ENCODE measurements around the gene PDILT.
"Not testable (repeated sequence)": the region's sequence is repeated elsewhere in the genome, so short reads cannot be mapped to it uniquely, and the experiment has no call there.

PDILT gene

GRCh38 chr16:20430948-20431347 lies 26.4 kb upstream of the PDILT start:
- no peak for TF ChIP-seq SPI1 (IDR thresholded peaks at IDR 0.05; ENCODE audit: borderline replicate concordance, low read depth)
- no peak for TF ChIP-seq CTCF (IDR thresholded peaks at IDR 0.05; ENCODE audit: insufficient read depth, low read length)
- TF ChIP-seq, protein P1, sequence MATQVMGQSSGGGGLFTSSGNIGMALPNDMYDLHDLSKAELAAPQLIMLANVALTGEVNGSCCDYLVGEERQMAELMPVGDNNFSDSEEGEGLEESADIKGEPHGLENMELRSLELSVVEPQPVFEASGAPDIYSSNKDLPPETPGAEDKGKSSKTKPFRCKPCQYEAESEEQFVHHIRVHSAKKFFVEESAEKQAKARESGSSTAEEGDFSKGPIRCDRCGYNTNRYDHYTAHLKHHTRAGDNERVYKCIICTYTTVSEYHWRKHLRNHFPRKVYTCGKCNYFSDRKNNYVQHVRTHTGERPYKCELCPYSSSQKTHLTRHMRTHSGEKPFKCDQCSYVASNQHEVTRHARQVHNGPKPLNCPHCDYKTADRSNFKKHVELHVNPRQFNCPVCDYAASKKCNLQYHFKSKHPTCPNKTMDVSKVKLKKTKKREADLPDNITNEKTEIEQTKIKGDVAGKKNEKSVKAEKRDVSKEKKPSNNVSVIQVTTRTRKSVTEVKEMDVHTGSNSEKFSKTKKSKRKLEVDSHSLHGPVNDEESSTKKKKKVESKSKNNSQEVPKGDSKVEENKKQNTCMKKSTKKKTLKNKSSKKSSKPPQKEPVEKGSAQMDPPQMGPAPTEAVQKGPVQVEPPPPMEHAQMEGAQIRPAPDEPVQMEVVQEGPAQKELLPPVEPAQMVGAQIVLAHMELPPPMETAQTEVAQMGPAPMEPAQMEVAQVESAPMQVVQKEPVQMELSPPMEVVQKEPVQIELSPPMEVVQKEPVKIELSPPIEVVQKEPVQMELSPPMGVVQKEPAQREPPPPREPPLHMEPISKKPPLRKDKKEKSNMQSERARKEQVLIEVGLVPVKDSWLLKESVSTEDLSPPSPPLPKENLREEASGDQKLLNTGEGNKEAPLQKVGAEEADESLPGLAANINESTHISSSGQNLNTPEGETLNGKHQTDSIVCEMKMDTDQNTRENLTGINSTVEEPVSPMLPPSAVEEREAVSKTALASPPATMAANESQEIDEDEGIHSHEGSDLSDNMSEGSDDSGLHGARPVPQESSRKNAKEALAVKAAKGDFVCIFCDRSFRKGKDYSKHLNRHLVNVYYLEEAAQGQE (IDR thresholded peaks at IDR 0.05; ENCODE audit: insufficient replicate concordance, low read depth), result no peak
- TF ChIP-seq GABPA (IDR thresholded peaks at IDR 0.05; ENCODE audit: low read depth), result no peak
- TF ChIP-seq POLR2AphosphoS5 (IDR thresholded peaks at IDR 0.05; ENCODE audit: low read depth), result no peak
- H3K27me3 ChIP-seq (ENCODE audit: insufficient read depth, poor library complexity, severe bottlenecking), result no peaks in the 10 kb centered on the region

GRCh38 chr16:20430480-20430879 lies 25.9 kb upstream of the PDILT start:
- H3K27ac ChIP-seq (replicated peaks); H3K4me3 ChIP-seq (replicated peaks; ENCODE audit: insufficient read depth, low read length): not testable (repeated sequence)

More at GRCh38 chr16:20430948-20431347, 26.4 kb upstream of the PDILT start:
- Histone ChIP-seq H3K27ac (replicated peaks) (no peak overlapping the region), H3K4me3 (replicated peaks; ENCODE audit: insufficient read depth, low read length) (no peak overlapping the region)
- no peak for DNase-seq (ENCODE audit: low read depth in 1 of 2, low spot score in 1 of 2)

DNA sequence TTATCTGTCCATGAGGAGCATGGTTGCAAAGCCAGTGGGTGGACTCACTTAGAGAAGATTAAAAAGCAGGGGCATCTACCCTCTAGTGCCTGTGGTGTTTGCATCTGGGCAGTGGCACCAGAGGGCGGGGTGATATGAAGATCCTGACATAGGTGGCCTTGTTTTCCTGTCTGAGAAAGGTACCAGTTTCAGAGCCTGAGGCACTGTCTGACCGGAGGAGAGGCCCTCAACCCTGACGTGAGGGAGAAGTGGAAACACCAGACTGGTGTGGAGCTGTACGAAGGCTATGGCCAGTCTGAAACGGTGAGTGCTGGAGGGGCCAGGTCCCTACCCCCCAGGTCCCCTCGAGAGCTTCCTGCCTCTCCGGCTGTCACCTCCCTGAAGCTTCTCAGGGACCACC lies 25.0 kb upstream of the PDILT start:
- not testable (repeated sequence) for H3K4me3 ChIP-seq (replicated peaks; ENCODE audit: insufficient read depth, low read length); H3K27ac ChIP-seq (replicated peaks); DNase-seq (ENCODE audit: low read depth in 1 of 2, low spot score in 1 of 2); H3K27me3 ChIP-seq (ENCODE audit: insufficient read depth, poor library complexity, severe bottlenecking)

More at GRCh38 chr16:20430480-20430879, 25.9 kb upstream of the PDILT start:
- DNase-seq (ENCODE audit: low read depth in 1 of 2, low spot score in 1 of 2); H3K27me3 ChIP-seq (ENCODE audit: insufficient read depth, poor library complexity, severe bottlenecking): not testable (repeated sequence)

GRCh38 chr16:20427401-20427797 lies 22.9 kb upstream of the PDILT start:
- not testable (repeated sequence) for H3K27ac ChIP-seq (replicated peaks); DNase-seq (ENCODE audit: low read depth in 1 of 2, low spot score in 1 of 2); H3K27me3 ChIP-seq (ENCODE audit: insufficient read depth, poor library complexity, severe bottlenecking); H3K4me3 ChIP-seq (replicated peaks; ENCODE audit: insufficient read depth, low read length)

DNA sequence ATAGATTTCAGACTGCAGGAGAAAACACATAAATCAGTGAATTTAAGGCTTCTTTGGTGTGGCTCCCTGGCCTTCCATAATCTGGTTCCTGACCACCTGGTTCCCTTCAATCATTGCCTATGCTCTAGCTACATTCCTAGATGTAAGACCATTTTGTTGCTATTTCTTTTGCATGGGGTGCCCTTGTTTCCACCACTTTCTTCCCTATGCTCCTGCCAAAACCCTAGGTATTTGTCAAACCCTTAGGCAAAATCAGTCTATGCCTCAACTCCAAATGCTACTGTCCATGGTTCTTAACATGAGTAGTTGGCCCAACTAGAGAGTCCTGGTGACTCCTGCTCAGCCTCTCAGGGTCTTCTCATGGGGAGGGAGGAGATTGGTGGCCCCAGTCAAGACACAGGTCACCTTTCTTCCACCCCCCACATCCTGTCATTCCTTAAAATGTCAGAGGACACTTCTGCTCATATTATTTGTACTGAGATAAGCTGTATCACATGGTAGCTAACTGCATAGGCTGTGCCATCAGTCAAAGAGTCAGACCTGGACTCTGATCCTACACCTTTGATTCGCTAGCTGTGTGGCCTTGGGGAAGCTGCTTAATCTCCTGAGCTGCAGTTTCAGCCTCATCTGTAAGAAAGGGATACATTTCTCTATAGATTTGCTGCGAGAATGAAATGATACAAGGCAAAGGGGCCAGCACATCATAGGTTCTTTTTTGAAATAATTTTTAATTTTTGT lies 19.8 kb upstream of the PDILT start:
- Histone ChIP-seq H3K27me3 (ENCODE audit: insufficient read depth, poor library complexity, severe bottlenecking) (no peaks in the 10 kb centered on the region), H3K4me3 (replicated peaks; ENCODE audit: insufficient read depth, low read length) (no peak overlapping the region), H3K27ac (replicated peaks) (no peak overlapping the region)
- no peak for TF ChIP-seq GABPA (IDR thresholded peaks at IDR 0.05; ENCODE audit: low read depth)
- TF ChIP-seq POLR2AphosphoS5 (IDR thresholded peaks at IDR 0.05; ENCODE audit: low read depth), result no peak
- TF ChIP-seq, protein P1 (IDR thresholded peaks at IDR 0.05; ENCODE audit: insufficient replicate concordance, low read depth), result peak; percentile 85
- no peak for TF ChIP-seq SPI1 (IDR thresholded peaks at IDR 0.05; ENCODE audit: borderline replicate concordance, low read depth)
- DNase-seq (ENCODE audit: low read depth in 1 of 2, low spot score in 1 of 2), result no peak

DNA sequence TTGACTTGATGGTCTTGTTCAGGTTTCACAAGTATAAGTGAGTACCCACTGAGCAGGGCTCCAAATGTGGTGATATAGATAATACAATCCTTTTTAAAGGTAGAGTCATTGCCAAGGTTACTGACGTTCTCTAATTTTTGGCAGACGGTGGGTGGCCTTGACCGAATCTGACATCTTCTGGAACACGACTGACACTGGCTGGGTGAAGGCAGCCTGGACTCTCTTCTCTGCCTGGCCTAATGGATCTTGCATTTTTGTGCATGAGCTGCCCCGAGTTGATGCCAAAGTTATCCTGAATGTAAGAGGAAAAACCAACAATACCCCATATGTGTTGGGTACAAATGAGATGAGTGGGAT lies 19.2 kb upstream of the PDILT start:
- not testable (repeated sequence) for H3K27me3 ChIP-seq (ENCODE audit: insufficient read depth, poor library complexity, severe bottlenecking); DNase-seq (ENCODE audit: low read depth in 1 of 2, low spot score in 1 of 2); H3K27ac ChIP-seq (replicated peaks); H3K4me3 ChIP-seq (replicated peaks; ENCODE audit: insufficient read depth, low read length)

DNA sequence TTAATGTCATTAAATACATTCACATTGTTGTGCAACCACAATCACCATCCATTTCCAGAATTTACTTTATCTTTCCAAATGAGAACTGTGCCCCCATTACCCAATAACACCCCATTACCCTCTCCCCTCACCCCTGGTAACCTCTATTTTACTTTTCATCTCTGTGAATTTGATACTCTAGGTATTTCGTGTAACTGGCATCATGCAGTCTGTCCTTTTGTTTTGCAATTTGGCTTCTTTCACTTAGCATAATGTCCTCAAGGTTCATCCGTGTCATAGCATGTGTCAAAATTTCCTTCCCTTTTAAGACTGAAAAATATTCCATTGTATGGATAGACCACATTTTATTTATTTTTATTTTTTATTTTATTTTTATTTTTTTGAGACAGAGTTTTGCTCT lies 17.2 kb upstream of the PDILT start:
- DNase-seq (ENCODE audit: low read depth in 1 of 2, low spot score in 1 of 2); H3K27me3 ChIP-seq (ENCODE audit: insufficient read depth, poor library complexity, severe bottlenecking); H3K4me3 ChIP-seq (replicated peaks; ENCODE audit: insufficient read depth, low read length); H3K27ac ChIP-seq (replicated peaks): not testable (repeated sequence)

DNA sequence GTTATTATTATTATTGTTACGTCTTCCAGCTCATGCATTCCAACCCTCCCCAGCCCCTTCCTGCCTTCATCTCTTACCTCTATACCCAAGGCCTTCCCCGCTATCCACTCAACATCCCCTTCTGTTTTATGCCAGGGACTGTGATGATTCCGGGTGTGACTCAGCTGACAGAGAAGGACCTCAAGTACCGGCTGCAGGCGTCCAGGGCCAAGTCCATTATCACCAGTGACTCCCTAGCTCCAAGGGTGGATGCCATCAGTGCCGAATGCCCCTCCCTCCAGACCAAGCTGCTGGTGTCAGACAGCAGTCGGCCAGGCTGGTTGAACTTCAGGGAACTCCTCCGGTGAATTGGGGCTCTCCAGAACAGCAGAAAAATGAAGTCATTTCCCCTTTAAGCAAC lies 14.6 kb upstream of the PDILT start:
- H3K27ac ChIP-seq (replicated peaks); DNase-seq (ENCODE audit: low read depth in 1 of 2, low spot score in 1 of 2): not testable (repeated sequence)

More for the DNA sequence above, 14.6 kb upstream of the PDILT start:
- H3K4me3 ChIP-seq (replicated peaks; ENCODE audit: insufficient read depth, low read length); H3K27me3 ChIP-seq (ENCODE audit: insufficient read depth, poor library complexity, severe bottlenecking): not testable (repeated sequence)

All from HL-60 (cell line).